GM21390 (cell line): Measurements from ENCODE around the gene MDGA2.
"Not testable (repeated sequence)": the region's sequence is repeated elsewhere in the genome, so short reads cannot be mapped to it uniquely, and the experiment has no call there.

Experiments
- ATAC-seq: cut with Tn5 transposase; IDR thresholded peaks from one replicate; pipeline ENCODE4 v1.9.1; 2021; ENCODE audit not compliant: unreplicated experiment

MDGA2 gene

GRCh38 chr14:46985529-46986380 is 689.6 kb downstream of the MDGA2 start:
- no peak for ATAC-seq

- no peak for ATAC-seq
Measured at GRCh38 chr14:46973295-46973694, 702.1 kb downstream of the MDGA2 start.

DNA sequence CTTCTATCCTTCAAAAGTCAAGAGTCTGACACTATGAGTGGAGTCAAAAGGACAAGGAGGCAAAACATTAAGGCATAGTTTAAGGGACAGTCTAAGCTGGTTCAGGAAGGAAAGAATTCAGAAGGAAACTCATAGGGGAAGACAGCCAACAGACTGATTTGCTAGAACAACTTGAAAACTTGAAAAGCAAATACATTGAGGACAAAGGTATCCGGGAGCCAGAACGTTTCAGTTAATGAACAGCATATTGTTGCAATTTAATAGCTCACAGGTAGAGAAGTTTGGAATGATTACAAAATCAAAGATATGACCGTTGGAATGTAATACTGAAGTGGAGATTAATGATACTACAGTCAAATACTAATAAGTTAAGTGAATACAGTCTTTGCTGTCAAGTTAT is 711.0 kb downstream of the MDGA2 start:
- ATAC-seq = no peak

DNA sequence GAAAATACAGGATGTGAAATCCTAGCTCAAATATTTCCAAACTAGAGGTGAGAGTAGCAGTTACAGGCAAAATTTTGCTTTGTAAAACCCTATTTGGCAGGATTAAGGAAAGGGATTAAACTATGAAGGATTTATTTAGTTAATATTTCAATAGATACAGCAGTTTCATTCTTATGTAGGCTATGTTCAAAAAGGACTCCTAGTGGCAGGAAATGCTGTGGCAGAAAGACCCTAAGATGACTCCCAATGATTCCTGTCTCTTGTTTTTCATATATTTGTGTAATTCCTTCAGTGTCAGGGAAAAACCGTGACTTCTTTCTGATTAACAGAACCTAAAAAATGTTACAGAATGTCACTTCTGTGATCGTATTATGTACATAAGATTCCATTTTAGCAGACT is 724.3 kb downstream of the MDGA2 start:
- ATAC-seq = no peak

DNA sequence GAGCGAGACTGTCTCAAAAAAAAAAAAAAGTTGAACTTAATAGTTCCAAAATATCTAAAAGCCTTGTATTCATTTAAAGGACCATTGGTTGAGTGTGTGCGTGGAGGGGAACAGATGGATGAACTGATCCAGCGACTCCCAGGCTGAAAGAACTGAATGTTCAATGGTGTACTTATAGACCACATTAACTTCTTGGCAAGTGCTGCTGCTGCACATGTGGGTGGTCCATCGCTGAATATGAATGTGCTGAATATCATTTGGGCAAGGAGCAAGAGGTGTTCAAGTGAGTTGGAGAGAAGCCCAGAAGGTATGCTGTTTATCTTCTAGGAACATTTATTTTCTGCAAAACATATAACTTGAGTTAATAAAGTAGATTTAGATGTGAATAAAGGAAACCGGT is 734.8 kb downstream of the MDGA2 start:
- ATAC-seq = no peak

- no peak for ATAC-seq
Measured at GRCh38 chr14:46920542-46920941, 754.9 kb downstream of the MDGA2 start.

- ATAC-seq = not testable (repeated sequence)
Measured at GRCh38 chr14:46915539-46915938, 759.9 kb downstream of the MDGA2 start.

GRCh38 chr14:46902837-46903236 is 772.6 kb downstream of the MDGA2 start:
- no peak for ATAC-seq

- ATAC-seq = no peak
Measured at GRCh38 chr14:46894476-46894875, 780.9 kb downstream of the MDGA2 start.

- no peak for ATAC-seq
Measured at GRCh38 chr14:46887144-46887543, 788.3 kb downstream of the MDGA2 start.

- ATAC-seq = no peak
Measured at GRCh38 chr14:46885566-46885965, 789.8 kb downstream of the MDGA2 start.

GRCh38 chr14:46861753-46862152 is 813.7 kb downstream of the MDGA2 start:
- ATAC-seq = no peak

DNA sequence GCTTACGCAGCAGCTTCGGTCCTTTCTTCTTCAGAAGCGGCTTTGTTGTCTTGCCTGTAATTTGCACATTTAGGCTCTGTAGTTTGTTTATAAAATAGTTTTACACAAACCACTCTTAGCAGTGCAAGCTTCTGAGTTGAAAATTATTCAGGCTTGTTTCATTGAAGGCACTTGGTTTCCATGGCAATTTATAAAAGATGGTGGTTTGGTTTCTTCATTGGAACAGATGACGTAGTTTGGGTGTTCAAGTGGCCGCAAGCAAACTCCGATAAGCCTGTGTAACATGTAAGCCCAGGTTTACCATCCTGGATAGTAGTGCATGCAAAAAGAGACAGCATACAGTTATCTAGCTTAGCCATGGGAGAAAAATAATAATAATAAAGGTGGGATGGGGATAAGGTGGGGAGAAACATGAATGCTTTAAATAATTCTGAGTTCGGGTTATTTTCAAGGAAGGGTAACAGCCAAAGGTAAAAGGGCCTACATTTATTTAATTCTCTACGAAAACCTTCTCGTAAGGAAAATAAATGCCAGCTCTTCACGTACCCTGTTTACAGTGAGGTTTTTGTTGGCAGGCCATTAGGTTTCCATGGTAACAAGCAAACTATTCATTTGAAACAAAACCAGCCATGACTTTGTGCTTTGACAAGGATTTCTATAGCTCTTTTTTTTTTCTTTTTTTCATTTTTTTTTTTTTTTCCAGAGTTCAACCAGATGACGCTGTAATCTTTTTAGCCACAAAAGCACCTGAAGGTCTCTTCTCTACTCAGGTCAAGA is 834.3 kb downstream of the MDGA2 start:
- no peak for ATAC-seq

DNA sequence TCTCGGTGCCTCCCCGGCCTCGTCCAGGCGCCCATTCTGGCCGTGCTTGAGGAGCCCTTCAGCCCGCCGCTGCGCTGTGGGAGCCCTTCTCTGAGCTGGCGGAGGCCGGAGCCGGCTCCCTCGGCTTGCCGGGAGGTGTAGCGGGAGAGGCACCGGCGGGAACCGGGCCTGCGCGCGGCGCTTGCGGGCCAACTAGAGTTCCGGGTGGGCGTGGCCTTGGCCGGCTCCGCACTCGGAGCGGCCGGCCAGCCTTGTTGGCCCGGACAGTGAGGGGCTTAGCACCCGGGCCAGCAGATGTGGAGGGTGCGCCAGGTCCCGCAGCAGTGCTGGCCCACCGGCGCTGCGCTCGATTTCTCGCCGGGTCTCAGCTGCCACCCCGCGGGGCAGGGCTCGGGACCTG is 855.1 kb downstream of the MDGA2 start:
- no peak for ATAC-seq

DNA sequence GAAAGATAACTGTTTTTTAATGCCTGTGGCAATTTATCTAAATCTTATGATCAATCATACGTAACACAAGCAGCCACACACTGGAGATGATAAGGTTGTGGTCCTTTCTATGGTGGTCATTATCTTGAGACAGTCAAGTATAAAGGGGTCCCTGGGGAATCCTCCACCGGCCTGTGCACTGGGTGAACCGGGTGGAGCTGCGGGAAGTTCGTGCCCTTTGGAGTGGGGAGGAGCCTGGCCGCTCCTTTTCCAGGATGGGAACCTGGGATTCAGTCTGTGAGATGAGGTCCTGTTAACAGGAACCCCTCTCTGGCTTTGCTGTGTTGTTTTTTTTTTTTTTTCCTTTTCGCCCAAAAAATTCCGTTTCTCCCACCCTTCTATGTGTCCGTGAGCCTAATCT is 856.3 kb downstream of the MDGA2 start:
- ATAC-seq = no peak

DNA sequence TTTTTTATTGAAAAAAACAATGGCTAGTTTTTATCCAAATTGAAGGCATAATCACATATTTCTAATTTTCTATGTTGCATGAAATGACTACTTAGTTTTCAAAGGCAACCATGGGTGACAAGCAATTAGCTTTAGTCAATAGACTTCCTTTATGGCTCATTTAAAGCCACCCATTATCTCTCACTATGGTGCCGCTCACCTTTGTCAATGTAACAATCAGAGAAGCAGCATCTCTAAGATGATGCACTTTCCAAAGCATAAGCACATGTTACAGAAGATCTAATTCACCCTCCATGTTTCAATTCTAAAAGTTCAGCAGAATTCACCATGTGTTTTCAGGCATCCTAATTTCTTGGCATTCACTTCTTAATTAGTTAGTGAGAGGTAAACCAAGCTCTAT is 857.3 kb downstream of the MDGA2 start:
- no peak for ATAC-seq

- ATAC-seq = no peak
Measured at GRCh38 chr14:46793144-46793543, 882.3 kb downstream of the MDGA2 start.
